Activated CD8-positive, alpha-beta memory T cell treated with anti-CD3 and anti-CD28 coated beads, Interleukin-2, amount 50 U/mL, for 1 hour (primary cell): Measurements from ENCODE around the gene ASH1L.
"Not testable (repeated sequence)": the region's sequence is repeated elsewhere in the genome, so short reads cannot be mapped to it uniquely, and the experiment has no call there.

Experiments
- DNase-seq: peaks from one replicate; pipeline ENCODE4 v3.0.0-alpha.2; 2020; ENCODE audit errors: extremely low read depth

The ASH1L gene

DNA sequence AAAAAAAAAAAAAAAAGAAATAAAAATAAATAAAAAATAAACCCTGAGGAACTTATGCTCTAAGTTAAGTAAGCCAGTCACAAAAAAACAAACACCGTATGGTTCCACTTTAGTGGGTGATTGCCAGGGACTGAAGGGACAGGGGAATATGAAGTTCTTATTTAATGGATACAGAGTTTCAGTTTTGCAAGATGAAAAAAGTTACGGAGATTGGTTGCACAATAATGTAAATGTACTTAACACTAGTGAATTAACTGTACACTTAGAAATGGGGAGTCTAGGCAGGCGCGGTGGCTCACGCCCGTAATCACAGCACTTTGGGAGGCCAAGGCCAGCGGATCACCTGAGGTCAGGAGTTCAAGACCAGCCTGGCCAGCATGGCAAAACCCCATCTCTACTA lies 111.4 kb downstream of the ASH1L start:
- DNase-seq: no peak

DNA sequence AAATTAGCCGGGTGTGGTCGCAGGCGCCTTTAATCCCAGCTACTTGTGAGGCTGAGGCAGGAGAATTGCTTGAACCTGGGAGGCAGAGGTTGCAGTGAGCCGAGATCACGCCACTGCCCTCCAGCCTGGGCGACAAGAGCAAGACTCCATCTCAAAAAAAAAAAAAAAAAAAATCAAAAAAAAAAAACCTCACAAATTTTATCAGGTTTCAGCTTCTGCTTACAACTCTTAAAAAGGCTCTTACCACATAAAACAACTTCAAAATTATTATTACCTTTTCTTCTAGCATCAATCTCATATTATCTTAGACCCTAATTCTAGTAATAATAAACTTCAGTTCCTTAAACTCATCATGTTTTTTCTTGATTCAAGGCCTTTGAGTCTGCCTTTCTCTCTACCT lies 120.2 kb downstream of the ASH1L start:
- not testable (repeated sequence) for DNase-seq

DNA sequence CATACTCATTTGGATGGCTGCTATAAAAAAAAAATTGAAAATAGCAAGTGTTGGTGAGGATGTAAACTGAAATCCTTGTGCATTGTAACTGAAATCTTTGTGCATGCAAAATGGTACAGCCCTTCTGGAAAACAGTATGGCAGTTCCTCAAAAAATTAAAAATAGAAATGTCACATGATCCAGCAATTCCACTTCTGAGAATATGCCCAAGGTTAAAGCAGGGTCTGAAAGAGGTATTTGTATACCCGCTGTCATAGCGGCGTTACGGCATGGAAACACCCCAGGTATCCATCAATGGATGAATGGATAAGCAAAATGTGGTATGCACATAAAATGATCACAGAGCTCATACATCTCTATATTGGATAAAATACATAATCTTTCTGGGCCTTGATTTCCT lies 125.2 kb downstream of the ASH1L start:
- DNase-seq: no peak

DNA sequence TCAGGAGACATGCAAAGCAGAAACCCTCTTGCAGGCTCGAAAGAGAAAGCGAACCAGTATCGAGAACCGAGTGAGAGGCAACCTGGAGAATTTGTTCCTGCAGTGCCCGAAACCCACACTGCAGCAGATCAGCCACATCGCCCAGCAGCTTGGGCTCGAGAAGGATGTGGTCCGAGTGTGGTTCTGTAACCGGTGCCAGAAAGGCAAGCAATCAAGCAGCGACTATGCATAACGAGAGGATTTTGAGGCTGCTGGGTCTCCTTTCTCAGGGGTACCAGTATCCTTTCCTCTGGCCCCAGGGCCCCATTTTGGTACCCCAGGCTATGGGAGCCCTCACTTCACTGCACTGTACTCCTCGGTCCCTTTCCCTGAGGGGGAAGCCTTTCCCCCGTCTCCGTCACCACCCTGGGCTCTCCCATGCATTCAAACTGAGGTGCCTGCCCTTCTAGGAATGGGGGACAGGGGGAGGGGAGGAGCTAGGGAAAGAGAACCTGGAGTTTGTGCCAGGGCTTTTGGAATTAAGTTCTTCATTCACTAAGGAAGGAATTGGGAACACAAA lies 128.7 kb downstream of the ASH1L start:
- DNase-seq: not testable (repeated sequence)

DNA sequence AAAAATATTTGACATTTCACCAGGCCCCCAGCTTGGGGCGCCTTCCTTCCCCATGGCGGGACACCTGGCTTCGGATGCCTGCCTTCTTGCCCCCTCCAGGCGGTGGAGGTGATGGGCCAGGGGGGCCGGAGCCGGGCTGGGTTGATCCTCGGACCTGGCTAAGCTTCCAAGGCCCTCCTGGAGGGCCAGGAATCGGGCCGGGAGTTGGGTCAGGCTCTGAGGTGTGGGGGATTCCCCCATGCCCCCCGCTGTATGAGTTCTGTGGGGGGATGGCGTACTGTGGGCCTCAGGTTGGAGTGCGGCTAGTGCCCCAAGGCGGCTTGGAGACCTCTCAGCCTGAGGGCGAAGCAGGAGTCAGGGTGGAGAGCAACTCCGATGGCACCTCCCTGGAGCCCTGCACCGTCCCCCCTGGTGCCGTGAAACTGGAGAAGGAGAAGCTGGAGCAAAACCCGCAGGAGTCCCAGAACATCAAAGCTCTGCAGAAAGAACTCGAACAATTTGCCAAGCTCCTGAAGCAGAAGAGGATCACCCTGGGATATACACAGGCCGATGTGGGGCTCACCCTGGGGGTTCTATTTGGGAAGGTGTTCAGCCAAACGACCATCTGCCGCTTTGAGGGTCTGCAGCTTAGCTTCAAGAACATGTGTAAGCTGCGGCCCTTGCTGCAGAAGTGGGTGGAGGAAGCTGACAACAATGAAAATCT lies 129.3 kb downstream of the ASH1L start:
- not testable (repeated sequence) for DNase-seq

DNA sequence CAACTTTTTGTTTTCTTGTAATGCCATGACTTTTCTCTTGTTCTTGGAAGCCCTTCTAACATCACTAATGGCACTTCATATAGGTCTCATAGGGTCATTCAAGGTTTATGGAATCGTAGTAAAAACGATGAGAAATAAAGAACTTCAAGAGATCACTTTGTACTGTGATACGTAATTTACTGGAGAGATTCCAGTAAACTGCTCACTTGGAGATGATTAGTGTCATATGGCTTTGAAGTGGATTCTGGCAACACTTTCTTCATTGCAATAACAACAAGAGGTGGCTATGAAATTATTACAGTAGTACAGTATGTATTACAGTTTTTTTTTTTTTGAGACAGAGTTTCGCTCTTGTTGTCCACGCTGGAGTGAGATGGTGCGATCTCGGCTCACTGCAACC lies 138.5 kb downstream of the ASH1L start:
- DNase-seq: no peak

DNA sequence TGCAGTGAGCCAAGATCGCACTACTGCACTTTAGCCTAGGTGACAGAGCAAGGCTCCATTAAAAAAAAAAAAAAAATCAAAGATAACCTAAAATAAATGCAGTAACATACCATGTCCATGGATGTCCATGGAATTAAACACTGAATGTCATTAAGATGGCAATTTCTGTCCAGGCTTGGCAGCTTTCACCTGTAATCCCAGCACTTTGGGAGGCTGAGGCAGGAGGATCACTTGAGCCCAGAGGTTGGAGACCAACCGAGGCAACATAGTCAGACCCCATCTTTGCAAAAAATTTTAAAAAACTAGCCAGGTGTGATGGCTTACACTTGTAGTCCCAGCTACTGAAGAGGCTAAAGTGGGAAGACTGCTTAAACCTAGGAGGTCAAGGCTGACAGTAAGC lies 141.8 kb downstream of the ASH1L start:
- DNase-seq: no peak

DNA sequence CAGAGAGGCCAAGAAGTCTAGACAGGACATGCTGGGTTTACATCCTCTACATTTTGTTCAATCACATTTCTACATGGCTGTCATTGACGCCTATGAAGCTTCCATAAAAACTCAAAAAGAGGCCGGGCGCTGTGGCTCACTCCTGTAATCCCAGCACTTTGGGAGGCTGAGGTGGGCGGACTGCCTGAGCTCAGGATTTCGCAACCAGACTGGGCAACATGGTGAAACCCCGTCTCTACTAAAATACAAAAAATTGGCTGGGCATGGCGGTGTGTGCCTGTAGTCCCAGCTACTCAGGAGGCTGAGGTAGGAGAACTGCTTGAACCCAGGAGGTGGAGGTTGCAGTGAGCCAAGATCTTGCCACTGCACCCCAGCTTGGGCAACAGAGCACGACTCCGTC lies 150.8 kb downstream of the ASH1L start:
- not testable (repeated sequence) for DNase-seq

DNA sequence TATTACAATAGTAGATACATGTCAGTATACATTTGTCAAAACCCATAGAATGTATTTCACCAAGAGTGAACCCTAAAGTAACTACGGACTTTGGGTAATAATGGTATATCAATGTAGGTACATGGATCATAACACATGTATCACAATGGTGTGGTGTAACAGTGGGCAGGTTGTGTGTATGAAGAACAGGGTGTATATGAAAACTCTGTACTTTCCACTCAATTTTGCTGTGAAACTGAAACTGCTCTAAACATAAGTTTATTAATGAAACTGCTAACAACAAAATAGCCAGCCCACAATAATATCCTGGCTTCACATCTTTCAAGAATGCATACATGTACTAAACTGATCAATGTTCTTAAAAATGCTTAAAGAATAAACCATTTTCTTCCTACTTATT lies 151.7 kb downstream of the ASH1L start:
- DNase-seq: no peak

DNA sequence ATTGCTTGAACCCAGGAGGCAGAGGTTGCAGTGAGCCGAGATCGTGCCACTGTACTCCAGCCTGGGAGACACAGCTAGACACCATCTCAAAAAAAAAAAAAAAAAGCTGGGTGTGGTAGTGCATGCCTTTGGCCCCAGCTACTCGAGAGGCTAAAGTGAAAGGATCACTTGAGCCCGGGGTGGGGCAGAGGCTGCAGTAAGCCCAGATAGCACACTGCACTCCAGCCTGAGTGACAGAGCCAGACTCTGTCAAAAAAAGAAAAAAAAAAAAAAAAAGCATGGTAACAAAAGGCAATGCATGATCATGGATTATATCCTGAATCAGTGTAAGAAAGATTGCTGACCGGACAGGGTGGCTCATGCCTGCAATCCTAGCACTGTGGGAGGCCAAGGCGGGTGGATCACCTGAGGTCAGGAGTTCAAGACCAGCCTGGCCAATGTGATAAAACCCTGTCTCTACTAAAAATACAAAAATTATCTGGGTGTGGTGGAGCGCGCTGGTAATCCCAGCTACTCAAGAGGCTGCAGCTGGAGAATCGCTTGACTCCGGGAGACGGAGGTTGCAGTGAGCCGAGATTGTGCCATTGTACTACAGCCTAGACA lies 165.6 kb downstream of the ASH1L start:
- DNase-seq: no peak

DNA sequence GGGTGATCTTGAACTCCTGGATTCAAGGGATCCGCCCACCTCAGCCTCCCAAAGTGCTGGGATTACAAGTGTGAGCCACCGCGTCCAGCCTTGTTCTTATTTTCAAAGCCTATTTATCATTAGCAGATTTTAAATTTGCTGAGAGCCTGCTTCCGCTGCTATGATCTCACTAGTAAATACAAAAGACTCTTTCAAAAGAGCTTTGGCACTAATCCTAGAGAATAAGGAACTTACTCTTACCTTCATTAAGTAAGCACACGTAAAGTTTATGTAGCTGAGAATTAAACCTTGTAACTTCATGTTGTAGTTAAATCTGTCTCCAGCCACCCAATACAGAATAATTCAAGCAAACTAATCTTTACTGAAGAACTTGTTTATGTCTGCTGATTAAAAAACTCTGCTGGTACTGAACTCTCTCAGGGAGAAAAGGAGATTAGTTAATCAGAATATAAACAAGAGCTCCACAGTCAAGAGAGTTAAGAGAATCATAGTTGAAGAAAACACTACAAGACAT lies 169.6 kb downstream of the ASH1L start:
- no peak for DNase-seq

DNA sequence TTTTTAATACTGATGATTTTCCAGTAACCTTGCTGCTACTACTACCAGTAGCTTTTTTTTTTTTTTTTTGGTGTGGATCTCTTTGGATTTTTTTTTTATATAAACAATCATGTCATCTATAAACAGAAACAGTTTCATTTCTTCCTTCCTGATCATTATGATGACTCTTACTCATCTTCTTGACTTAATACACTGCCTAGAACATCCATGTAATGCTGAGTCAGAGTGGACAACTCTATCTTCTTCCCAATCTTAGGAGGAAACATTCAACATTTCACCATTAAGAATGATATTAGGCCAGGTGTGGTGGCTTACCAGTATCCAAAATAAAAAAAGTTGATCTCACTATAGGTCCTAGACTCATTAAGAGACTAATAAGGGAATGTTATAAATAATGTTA lies 172.8 kb downstream of the ASH1L start:
- no peak for DNase-seq

DNA sequence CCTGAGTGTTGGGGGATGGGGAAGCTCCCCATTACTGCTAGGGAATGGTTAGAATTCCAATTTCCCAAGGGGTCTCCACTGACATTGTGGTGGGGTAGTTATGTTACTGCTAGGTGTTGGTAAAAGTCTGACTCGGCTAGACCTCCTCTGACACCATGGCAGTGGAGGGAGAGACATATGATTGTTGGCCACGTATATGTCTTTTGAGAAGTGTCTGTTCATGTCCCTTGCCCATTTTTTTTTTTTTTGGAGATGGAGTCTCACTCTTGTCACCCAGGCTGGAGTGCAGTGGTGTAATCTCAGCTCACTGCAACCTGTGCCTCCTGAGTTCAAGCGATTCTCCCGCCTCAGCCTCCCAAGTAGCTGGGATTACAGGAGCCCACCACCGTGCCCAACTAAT lies 176.8 kb downstream of the ASH1L start:
- DNase-seq: not testable (repeated sequence)

DNA sequence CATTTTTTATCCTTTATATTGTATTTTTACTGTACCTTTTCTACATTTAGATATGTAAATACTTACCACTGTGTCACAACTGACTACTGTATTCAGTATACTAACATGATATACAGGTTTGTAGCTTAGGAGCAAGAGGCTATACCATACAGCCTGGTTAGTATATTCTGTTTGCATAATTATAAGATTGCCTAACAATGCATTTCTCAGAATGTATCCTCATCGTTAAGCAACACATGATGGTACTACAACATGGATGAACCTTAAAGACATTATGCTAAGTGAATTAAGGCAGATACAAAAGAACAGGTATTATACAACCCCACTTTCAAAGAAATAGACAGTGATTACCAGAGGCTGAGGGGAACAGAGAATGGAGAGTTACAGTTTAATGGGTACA lies 179.2 kb downstream of the ASH1L start:
- no peak for DNase-seq

DNA sequence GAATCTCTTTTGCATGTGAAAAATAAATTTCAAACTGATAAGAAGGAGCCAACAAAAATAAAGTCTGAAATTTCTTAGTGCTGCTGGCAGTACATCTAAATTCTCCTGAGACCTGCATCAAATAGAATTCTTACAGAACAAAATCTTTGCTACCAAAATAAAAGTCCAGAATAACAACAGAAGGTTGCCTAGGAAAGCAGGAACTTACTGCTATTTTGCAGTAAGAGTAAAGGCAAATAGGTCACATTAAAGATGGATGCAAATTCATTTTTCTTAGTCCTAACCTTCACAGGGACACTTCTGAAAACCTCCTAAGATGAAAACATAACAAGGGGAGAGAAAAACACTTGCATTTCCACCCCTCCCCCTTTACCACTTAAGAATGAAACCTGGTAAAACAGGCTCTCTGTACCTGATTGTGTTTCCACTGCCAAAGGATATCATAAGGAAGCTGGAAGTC lies 182.9 kb downstream of the ASH1L start:
- DNase-seq: no peak

DNA sequence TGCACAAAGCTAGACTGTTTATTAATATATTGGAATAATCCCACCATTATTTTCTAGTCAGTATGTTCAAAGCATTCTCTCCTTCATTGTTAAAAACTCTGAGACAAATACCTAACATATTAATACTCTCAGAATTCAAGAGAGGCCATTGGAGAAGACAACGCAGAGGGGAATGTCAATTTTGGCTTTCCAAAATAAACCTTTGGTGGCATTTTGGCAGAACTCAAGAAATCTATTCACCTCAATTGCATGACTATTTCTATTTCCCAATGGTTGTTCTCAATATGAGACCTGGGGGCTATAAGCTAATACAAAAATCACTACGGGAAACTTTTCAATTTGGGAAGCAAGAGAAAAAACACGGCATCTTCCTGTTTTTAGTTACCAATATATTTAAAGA lies 183.4 kb downstream of the ASH1L start:
- DNase-seq: no peak

DNA sequence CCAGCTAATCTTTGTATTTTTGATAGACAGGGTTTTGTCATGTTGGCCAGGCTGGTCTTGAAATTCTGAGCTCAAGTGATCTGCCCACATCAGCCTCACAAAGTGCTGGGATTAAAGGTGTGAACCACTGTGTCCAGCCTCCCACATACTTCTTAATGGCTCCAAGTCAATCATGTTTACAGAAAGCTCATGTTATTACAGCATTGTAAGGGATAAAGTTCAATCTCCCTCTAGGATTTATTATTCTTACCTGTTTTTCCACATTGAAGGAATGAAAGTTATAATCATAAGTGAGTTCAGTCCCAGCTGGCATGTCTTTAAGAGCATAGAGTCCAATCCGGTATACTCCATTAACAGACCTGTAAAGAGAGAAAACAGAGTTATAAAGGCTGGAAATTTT lies 202.6 kb downstream of the ASH1L start:
- no peak for DNase-seq

DNA sequence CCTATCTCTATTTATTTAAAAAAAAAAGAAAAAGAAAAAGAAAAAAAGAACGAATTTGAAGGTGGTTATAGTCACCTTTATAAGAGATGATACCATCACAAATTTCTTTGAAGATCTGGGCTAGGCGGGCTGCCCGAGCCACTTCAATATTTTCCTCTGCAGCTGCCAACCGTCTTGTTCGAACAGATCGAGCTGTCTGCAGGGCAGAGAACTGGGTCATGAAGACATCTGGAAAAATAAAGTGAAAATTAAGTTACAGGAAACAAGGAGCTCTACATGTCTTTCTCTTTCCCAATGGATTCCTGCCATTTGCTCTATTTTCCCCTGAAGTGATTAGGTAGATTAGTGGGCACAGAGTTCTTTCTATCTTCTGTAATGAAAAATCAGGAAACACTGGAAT lies 210.0 kb downstream of the ASH1L start:
- no peak for DNase-seq

DNA sequence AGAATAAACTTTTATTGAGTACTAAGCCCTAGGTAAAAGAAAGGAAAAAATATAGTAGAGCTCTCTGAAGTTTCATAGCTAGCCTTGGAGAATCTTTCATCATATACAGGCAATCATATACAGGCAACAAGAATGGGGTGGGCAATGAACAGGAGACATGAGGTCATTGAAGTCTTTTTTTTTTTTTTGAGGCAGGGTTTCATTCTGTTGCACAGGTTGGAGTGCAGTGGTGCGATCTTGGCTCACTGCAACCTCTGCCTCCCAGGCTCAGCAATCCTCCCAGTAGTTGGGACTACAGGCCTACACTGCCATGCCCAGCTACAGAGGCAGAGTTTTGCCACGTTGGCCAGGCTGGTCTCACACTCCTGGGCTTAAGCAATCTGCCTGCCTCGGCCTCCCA lies 219.8 kb downstream of the ASH1L start:
- no peak for DNase-seq

DNA sequence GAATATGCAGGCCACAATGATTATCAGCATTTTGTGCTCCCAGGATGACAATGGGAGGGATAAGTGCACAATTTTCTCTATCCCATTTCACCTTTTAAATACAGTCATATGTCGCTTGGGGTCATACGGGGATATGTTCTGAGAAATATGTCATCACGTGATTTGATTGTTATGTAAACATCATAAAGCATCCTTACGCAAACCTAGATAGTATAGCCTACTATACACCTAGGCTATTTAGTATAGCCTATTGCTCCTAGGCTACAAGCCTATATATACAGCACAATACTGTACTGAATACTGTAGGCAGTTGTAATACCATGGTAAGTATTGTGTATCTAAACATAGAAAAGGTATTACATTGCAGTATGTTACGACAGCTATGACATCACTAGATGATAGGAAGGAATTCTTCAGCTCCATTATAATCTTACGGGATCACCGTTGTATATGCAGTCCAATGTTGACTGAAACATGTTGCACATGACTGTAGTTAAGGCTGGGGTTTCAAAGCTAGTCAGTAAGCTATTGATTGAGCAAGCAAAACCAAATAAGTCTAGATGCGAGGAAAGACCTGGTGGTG lies 223.0 kb downstream of the ASH1L start:
- no peak for DNase-seq

DNA sequence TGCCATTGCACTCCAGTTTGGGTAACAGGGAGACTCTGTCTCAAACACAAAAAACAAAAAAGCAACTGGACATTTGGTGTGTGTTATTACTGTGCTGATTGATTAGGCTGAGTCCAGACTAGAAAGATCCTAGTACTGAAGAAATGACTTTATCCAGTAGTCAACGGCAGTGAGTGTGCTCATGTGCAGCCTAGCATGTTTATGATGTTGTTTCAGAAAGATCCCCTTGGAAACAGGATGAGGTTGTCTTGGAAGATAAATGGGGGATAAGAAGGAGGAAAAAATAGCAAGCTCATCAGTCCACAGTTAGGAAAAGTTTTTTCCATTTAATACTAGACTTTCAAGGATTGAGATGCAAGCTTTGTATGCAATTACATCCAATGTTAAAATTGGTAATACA lies 227.6 kb downstream of the ASH1L start:
- DNase-seq: no peak

DNA sequence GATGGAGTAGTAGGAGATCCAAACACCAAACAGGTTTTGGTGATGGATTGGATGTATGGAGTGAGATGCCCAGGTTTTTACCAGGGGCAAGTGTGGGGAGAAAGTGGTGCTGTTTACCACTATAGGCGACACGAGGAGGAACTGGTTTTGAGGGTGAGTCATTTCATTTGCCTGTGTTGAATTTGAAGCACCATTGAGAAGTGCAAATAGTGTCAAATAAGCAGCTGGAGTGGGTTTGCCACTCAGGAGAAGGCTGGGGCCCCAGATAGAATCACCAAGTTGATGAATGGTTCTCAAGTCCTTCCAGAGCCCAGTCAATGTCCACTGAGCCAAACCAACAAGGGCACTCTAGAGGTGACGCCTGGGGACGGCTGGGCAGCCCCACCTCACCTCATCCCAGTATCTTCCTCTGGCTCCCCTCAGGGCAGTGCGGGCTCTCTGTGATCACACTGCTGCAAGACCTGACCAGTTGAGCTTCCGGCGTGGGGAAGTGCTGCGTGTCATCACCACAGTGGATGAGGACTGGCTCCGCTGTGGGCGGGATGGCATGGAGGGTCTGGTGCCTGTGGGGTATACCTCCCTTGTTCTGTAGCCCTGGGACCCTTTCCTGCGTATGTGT lies 232.5 kb downstream of the ASH1L start:
- DNase-seq: no peak
